ENCODE measurements around the gene VCAM1. TPM values are rescaled to one million over a fixed set of nuclear protein-coding genes. Genes with fewer than 3 reads are reported as not detected.
A peak's percentile ranks its signal among the peaks of the same experiment; 100 is the strongest.

The VCAM1 gene
- total and polyA plus RNA-seq, 5 experiments from 2014 or later = 1.6 TPM; not detected in 4

- Mint-ChIP-seq H3K4me3 (no peak overlapping the region), H3K27me3 (peaks cover 0 to 12% (median 6%) of the 10 kb centered on the region in 5 donors), H3K9me3 (peaks cover 0 to 2% (median 0%) of the 10 kb centered on the region in 9 donors), H3K36me3 (no peaks in the 10 kb centered on the region), H3K27ac (no peak overlapping the region), H3K4me1 (no peaks in the 10 kb centered on the region)
- DNase-seq = no peak
- POLR2A ChIA-PET = no interaction called here
- no peak for ATAC-seq
Observed at GRCh38 chr1:100731758-100732157, 12.2 kb downstream of the VCAM1 start.

GRCh38 chr1:100734676-100735075 lies 15.1 kb downstream of the VCAM1 start:
- Mint-ChIP-seq H3K4me3 (no peak overlapping the region), H3K4me1 (no peaks in the 10 kb centered on the region), H3K36me3 (no peaks in the 10 kb centered on the region), H3K9me3 (peaks cover 0 to 2% (median 0%) of the 10 kb centered on the region in 9 donors), H3K27me3 (peaks cover 0 to under 1% (median 0%) of the 10 kb centered on the region in 5 donors), H3K27ac (no peak overlapping the region)
- DNase-seq (no peak), ATAC-seq (no peak)
- POLR2A ChIA-PET = no interaction called here

GRCh38 chr1:100735244-100735643 lies 15.7 kb downstream of the VCAM1 start:
- H3K27ac Mint-ChIP-seq = no peak overlapping the region

GRCh38 chr1:100736324-100736723 lies 16.8 kb downstream of the VCAM1 start:
- Mint-ChIP-seq H3K27me3 (peaks cover 0 to 4% (median 0%) of the 10 kb centered on the region in 5 donors), H3K36me3 (no peaks in the 10 kb centered on the region), H3K4me3 (no peak overlapping the region), H3K9me3 (peaks cover 0 to 2% (median 0%) of the 10 kb centered on the region in 9 donors), H3K4me1 (no peaks in the 10 kb centered on the region), H3K27ac (no peak overlapping the region)
- ATAC-seq (no peak), DNase-seq (no peak)
- POLR2A ChIA-PET = no interaction called here

More at GRCh38 chr1:100735244-100735643, 15.7 kb downstream of the VCAM1 start:
- H3K27me3 Mint-ChIP-seq = peaks cover 0 to 2% (median 0%) of the 10 kb centered on the region in 5 donors
- ATAC-seq = no peak
- H3K4me3 Mint-ChIP-seq = no peak overlapping the region
- no peaks in the 10 kb centered on the region for H3K36me3 Mint-ChIP-seq
- peaks cover 0 to 2% (median 0%) of the 10 kb centered on the region in 9 donors for H3K9me3 Mint-ChIP-seq
- DNase-seq = no peak
- POLR2A ChIA-PET = no interaction called here
- H3K4me1 Mint-ChIP-seq = no peaks in the 10 kb centered on the region

- ATAC-seq (no peak), DNase-seq (no peak)
- Mint-ChIP-seq H3K36me3 (no peaks in the 10 kb centered on the region), H3K4me3 (no peak overlapping the region), H3K27ac (no peak overlapping the region), H3K9me3 (peaks cover 0 to 2% (median 0%) of the 10 kb centered on the region in 9 donors), H3K27me3 (peaks cover 0 to 4% (median 0%) of the 10 kb centered on the region in 5 donors), H3K4me1 (no peaks in the 10 kb centered on the region)
- POLR2A ChIA-PET = no interaction called here
Observed at GRCh38 chr1:100736746-100737145, 17.2 kb downstream of the VCAM1 start.

GRCh38 chr1:100746542-100746932 lies 27.0 kb downstream of the VCAM1 start:
- DNase-seq = no peak
- ATAC-seq = no peak
- Mint-ChIP-seq H3K4me1 (peaks cover 0 to 2% (median 0%) of the 10 kb centered on the region in 4 donors), H3K9me3 (peaks cover 0 to 4% (median 0%) of the 10 kb centered on the region in 9 donors), H3K27ac (peak overlapping the region in 2 of 10 donors; percentile 19 to 82), H3K27me3 (peaks cover 3 to 11% (median 8%) of the 10 kb centered on the region in 5 donors), H3K36me3 (no peaks in the 10 kb centered on the region), H3K4me3 (peak overlapping the region in 1 of 10 donors; percentile 41)
- POLR2A ChIA-PET = no interaction called here

GRCh38 chr1:100747771-100748170 lies 28.2 kb downstream of the VCAM1 start:
- Mint-ChIP-seq H3K27me3 (peaks cover 3 to 7% (median 6%) of the 10 kb centered on the region in 5 donors), H3K4me1 (peaks cover 0 to 2% (median 0%) of the 10 kb centered on the region in 4 donors), H3K27ac (no peak overlapping the region), H3K9me3 (peaks cover 0 to 4% (median 0%) of the 10 kb centered on the region in 9 donors), H3K36me3 (no peaks in the 10 kb centered on the region), H3K4me3 (no peak overlapping the region)
- POLR2A ChIA-PET = no interaction called here
- DNase-seq = no peak
- no peak for ATAC-seq

- H3K27ac Mint-ChIP-seq = no peak overlapping the region
- ATAC-seq (no peak), DNase-seq (no peak)
- POLR2A ChIA-PET = no interaction called here
- H3K27me3 Mint-ChIP-seq = peaks cover 0 to 9% (median 4%) of the 10 kb centered on the region in 5 donors
- H3K36me3 Mint-ChIP-seq = no peaks in the 10 kb centered on the region
- peaks cover 0 to 4% (median 0%) of the 10 kb centered on the region in 9 donors for H3K9me3 Mint-ChIP-seq
- peaks cover 0 to 2% (median 0%) of the 10 kb centered on the region in 4 donors for H3K4me1 Mint-ChIP-seq
- H3K4me3 Mint-ChIP-seq = no peak overlapping the region
Observed at GRCh38 chr1:100750005-100750885, 30.7 kb downstream of the VCAM1 start.

- ATAC-seq = no peak
- Mint-ChIP-seq H3K36me3 (no peaks in the 10 kb centered on the region), H3K27ac (no peak overlapping the region), H3K4me3 (no peak overlapping the region), H3K9me3 (peaks cover 0 to 4% (median 0%) of the 10 kb centered on the region in 9 donors), H3K27me3 (peaks cover 0 to 9% (median 5%) of the 10 kb centered on the region in 5 donors), H3K4me1 (no peaks in the 10 kb centered on the region)
- POLR2A ChIA-PET = no interaction called here
- no peak for DNase-seq
Observed at GRCh38 chr1:100752791-100753190, 33.2 kb downstream of the VCAM1 start.

GRCh38 chr1:100757946-100758345 lies 38.4 kb downstream of the VCAM1 start:
- Mint-ChIP-seq H3K4me3 (no peak overlapping the region), H3K27ac (no peak overlapping the region), H3K27me3 (peaks cover 0 to 13% (median 4%) of the 10 kb centered on the region in 5 donors), H3K36me3 (no peaks in the 10 kb centered on the region), H3K4me1 (no peaks in the 10 kb centered on the region), H3K9me3 (peaks cover 0 to 1% (median 0%) of the 10 kb centered on the region in 9 donors)
- DNase-seq = no peak
- no peak for ATAC-seq
- POLR2A ChIA-PET = no interaction called here

GRCh38 chr1:100759188-100759587 lies 39.6 kb downstream of the VCAM1 start:
- no peaks in the 10 kb centered on the region for H3K9me3 Mint-ChIP-seq
- H3K27ac Mint-ChIP-seq = no peak overlapping the region
- POLR2A ChIA-PET = no interaction called here
- H3K36me3 Mint-ChIP-seq = no peaks in the 10 kb centered on the region
- H3K4me1 Mint-ChIP-seq = no peaks in the 10 kb centered on the region
- ATAC-seq = no peak
- peaks cover 0 to 11% (median 1%) of the 10 kb centered on the region in 5 donors for H3K27me3 Mint-ChIP-seq
- DNase-seq = no peak
- H3K4me3 Mint-ChIP-seq = no peak overlapping the region

GRCh38 chr1:100760511-100760910 lies 41.0 kb downstream of the VCAM1 start:
- DNase-seq = no peak
- Mint-ChIP-seq H3K4me1 (no peaks in the 10 kb centered on the region), H3K27me3 (peaks cover 0 to 11% (median 1%) of the 10 kb centered on the region in 5 donors), H3K36me3 (no peaks in the 10 kb centered on the region), H3K4me3 (no peak overlapping the region), H3K9me3 (no peaks in the 10 kb centered on the region), H3K27ac (no peak overlapping the region)
- no peak for ATAC-seq
- POLR2A ChIA-PET = no interaction called here

GRCh38 chr1:100762461-100762860 lies 42.9 kb downstream of the VCAM1 start:
- ATAC-seq = no peak
- no peak for DNase-seq
- Mint-ChIP-seq H3K27me3 (peaks cover 0 to 7% (median 1%) of the 10 kb centered on the region in 5 donors), H3K4me3 (no peak overlapping the region), H3K9me3 (no peaks in the 10 kb centered on the region), H3K4me1 (no peaks in the 10 kb centered on the region), H3K27ac (no peak overlapping the region), H3K36me3 (no peaks in the 10 kb centered on the region)
- POLR2A ChIA-PET = no interaction called here
